Chondrocyte (in vitro differentiated cells): ENCODE measurements around the gene NKX2-3. TPM values are rescaled to one million over a fixed set of nuclear protein-coding genes. Genes with fewer than 3 reads are reported as not detected.

Source experiments
- DNase-seq: peaks from one replicate; pipeline ENCODE4 v3.0.0; 2021; ENCODE audit warnings: mixed read lengths, low spot score
- H3K27ac Mint-ChIP-seq: one replicate; pipeline ENCODE4 v1.8.0; 2021; ENCODE audit warnings: mild to moderate bottlenecking, moderate library complexity, mixed read lengths; ENCODE audit not compliant: unreplicated experiment
- H3K27me3 Mint-ChIP-seq: 2 replicates; pipeline ENCODE4 v1.8.0; 2021; ENCODE audit warnings: low read depth, mixed read lengths
- H3K36me3 Mint-ChIP-seq: 2 replicates; pipeline ENCODE4 v1.8.0; 2021; ENCODE audit warnings: low read depth, mixed read lengths
- H3K4me1 Mint-ChIP-seq: 2 replicates; pipeline ENCODE4 v1.8.0; 2021; ENCODE audit warnings: low read depth, mild to moderate bottlenecking, mixed read lengths
- H3K4me3 Mint-ChIP-seq: one replicate; pipeline ENCODE4 v1.8.0; 2021; ENCODE audit warnings: mild to moderate bottlenecking, moderate library complexity, mixed read lengths; ENCODE audit not compliant: unreplicated experiment
- H3K9me3 Mint-ChIP-seq: 2 replicates; pipeline ENCODE4 v1.8.0; 2021; ENCODE audit warnings: low read depth, mixed read lengths
- total RNA-seq: library from RNA; stranded (reverse); gene quantifications from 3 replicates; pipeline ENCODE4 v1.2.1, GENCODE V29; 2021
- TF ChIP-seq, protein P1 (sequence below): fragments of 200-600 bp; sonication (generic); IDR thresholded peaks from 2 replicates; pipeline ENCODE4 v1.5.0; 2021; ENCODE audit warnings: antibody characterized with exemption, mild to moderate bottlenecking, moderate library complexity

The NKX2-3 gene
- total RNA-seq, 1 donor from 2014 or later = not detected

DNA sequence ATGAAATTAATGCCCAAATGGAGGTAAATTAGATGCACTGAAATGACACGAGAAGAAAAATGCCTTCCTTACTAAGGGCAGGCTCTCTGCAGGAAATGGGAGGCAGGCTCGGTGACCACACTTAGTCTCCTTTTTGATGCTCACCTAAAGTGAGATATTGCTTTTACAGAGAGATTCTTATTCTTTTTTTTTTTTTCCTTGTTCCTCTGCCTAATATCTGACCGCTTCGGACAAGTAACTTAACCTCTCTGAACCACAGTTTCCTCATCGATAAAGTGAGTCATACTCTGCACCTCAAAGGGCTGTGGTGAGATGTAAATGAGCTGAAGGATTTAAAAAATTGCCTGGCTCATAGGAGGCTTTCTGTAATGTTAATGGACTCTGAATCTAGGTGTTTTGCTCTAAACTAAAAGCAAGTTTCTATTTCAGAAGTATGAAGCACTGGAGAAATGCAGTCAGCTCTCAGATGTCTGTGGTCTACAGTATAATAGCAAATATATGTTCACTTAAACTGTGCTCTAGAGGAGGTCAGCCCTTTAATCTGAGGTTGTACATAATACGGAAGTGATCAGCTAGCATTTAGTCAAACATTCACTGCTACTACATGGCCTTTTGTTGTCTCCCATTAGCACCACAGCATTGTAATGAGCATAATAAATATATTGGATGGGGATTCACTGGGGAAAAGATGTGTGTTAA lies 23.2 kb downstream of the NKX2-3 start:
- Mint-ChIP-seq H3K4me1 (no peaks in the 10 kb centered on the region), H3K27me3 (peaks cover 67% of the 10 kb centered on the region), H3K4me3 (no peak overlapping the region), H3K36me3 (no peaks in the 10 kb centered on the region), H3K9me3 (no peaks in the 10 kb centered on the region), H3K27ac (no peak overlapping the region)
- DNase-seq = no peak
- TF ChIP-seq, protein P1, sequence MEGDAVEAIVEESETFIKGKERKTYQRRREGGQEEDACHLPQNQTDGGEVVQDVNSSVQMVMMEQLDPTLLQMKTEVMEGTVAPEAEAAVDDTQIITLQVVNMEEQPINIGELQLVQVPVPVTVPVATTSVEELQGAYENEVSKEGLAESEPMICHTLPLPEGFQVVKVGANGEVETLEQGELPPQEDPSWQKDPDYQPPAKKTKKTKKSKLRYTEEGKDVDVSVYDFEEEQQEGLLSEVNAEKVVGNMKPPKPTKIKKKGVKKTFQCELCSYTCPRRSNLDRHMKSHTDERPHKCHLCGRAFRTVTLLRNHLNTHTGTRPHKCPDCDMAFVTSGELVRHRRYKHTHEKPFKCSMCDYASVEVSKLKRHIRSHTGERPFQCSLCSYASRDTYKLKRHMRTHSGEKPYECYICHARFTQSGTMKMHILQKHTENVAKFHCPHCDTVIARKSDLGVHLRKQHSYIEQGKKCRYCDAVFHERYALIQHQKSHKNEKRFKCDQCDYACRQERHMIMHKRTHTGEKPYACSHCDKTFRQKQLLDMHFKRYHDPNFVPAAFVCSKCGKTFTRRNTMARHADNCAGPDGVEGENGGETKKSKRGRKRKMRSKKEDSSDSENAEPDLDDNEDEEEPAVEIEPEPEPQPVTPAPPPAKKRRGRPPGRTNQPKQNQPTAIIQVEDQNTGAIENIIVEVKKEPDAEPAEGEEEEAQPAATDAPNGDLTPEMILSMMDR = no peak

DNA sequence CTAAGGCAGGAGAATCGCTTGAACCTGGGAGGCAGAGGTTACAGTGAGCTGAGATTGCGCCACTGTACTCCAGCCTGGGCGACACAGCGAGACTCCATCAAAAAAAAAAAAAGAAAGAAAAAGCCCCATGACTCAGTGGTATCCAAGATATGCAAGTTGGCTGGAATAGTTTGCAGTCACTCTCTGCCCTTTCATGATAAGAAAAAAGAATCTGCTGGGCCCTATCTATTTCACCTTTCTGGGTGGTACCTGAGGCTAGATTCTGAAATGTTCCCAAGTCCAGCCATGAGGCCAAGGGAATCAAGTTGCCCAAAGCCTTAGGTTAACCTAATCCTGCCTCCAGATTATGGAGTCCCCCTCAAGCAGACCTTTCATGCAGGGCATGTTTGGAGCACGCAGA lies 24.3 kb downstream of the NKX2-3 start:
- TF ChIP-seq, protein P1 = no peak
- H3K36me3 Mint-ChIP-seq = no peaks in the 10 kb centered on the region
- H3K9me3 Mint-ChIP-seq = no peaks in the 10 kb centered on the region
- no peak overlapping the region for H3K27ac Mint-ChIP-seq
- H3K27me3 Mint-ChIP-seq = peaks cover 61% of the 10 kb centered on the region
- no peak for DNase-seq
- no peak overlapping the region for H3K4me3 Mint-ChIP-seq
- no peaks in the 10 kb centered on the region for H3K4me1 Mint-ChIP-seq

DNA sequence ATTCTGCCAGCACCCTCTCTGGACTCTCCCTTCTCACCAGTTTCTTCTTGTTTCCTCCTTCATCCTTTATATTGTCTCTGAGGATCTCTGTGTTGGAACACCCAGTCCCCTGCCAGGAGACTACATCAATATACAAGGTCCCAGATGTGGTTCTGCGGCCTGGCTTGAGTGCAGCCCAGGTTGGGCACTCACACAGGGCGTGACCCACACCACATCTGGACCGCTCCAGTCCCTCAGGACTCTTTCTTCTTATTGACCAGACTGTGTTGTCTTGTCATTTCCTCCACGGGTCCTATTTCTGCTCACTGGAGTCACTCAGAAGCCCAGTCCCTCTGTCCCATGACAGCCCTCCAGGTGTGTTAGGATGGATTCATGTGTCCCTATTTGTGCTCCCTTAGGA lies 26.0 kb downstream of the NKX2-3 start:
- DNase-seq = no peak
- H3K4me1 Mint-ChIP-seq = no peaks in the 10 kb centered on the region
- H3K27me3 Mint-ChIP-seq = peaks cover 66% of the 10 kb centered on the region
- H3K4me3 Mint-ChIP-seq = no peak overlapping the region
- no peaks in the 10 kb centered on the region for H3K36me3 Mint-ChIP-seq
- H3K9me3 Mint-ChIP-seq = no peaks in the 10 kb centered on the region
- TF ChIP-seq, protein P1 = no peak
- H3K27ac Mint-ChIP-seq = no peak overlapping the region

DNA sequence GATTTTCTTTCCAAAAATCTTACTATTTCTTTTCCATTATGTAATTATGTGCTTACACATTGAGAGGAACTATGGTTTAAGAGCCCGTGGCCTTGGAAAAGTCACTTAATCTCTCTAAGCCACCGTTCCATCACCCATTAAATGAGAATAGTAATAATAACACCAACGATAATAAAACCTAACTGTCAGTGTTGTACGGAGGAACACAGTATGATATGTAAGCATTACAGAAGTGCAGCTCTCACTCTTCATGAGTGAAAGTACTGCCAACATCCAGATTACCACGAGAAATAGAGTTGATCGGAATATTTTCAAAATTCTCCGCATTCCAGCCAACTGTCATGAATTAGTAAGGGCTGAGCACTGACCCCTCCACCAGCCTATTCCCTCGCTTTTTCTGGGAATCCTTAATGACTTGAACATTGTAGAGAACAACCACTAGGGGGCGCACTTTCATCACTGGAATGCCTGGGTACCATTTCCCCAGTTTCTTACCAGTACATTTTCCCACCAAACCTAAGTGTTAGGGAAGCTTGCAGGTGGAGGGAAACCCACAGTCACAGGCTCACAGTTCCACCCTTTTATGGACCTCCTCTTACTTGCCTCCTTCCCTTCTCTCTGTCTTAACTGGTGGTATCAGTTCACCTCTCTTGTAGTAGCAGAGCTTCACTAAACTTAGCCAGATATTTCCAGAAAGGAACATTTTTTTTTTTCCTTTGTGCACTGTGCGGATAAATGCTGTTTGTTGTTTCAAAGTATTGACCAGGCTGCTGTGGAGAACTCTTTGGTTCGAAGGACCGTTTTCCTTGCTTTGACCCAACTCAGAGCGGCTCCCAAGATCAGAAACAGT lies 27.8 kb downstream of the NKX2-3 start:
- no peaks in the 10 kb centered on the region for H3K36me3 Mint-ChIP-seq
- H3K4me3 Mint-ChIP-seq = no peak overlapping the region
- no peaks in the 10 kb centered on the region for H3K4me1 Mint-ChIP-seq
- DNase-seq = no peak
- H3K27ac Mint-ChIP-seq = no peak overlapping the region
- H3K9me3 Mint-ChIP-seq = no peaks in the 10 kb centered on the region
- TF ChIP-seq, protein P1 = peak; percentile 78
- peaks cover 53% of the 10 kb centered on the region for H3K27me3 Mint-ChIP-seq

DNA sequence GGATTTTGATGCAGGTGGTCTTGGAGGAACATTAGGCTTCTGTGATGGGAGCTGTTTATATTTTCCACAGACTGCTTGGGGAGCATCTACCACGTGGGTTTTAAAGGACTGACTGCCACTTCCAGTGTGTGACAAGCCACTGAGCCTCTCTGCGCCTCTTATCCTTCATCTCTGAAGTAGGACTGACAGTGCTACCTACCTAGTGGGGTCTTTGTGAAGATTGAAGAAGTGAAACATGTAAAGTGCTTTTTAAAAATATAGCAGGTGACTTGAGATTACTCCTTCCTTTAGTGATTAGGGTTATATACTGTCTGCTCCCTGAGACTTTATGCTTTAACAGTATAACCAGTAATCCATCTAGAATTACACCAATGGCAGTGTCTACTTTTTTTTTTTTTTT lies 29.9 kb downstream of the NKX2-3 start:
- TF ChIP-seq, protein P1 = no peak
- Mint-ChIP-seq H3K4me3 (no peak overlapping the region), H3K4me1 (no peaks in the 10 kb centered on the region), H3K9me3 (no peaks in the 10 kb centered on the region), H3K36me3 (no peaks in the 10 kb centered on the region), H3K27ac (no peak overlapping the region), H3K27me3 (peaks cover 53% of the 10 kb centered on the region)
- DNase-seq = no peak
